CD4-positive, alpha-beta T cell (primary cell): ENCODE measurements around the gene CACNA2D4. TPM values are rescaled to one million over a fixed set of nuclear protein-coding genes. Genes with fewer than 3 reads are reported as not detected.
A peak's percentile ranks its signal among the peaks of the same experiment; 100 is the strongest.

Experiments used
- ATAC-seq: fragments of 200-7000 bp; cut with Tn5 transposase; one replicate; pipeline ENCODE4 v1.10.0; 2022; ENCODE audit warnings: mild to moderate bottlenecking; ENCODE audit not compliant: poor library complexity
- CTCF ChIA-PET: fragments of 350-600 bp; sonication (Branson Sonifier 250); formaldehyde crosslinking; loops from one replicate; lab custom pipeline; 2021; ENCODE audit warnings: antibody characterized with exemption, inconsistent platforms; lab: Charles Lee
- POLR2A ChIA-PET: fragments of 350-600 bp; sonication (Branson Sonifier 250); formaldehyde crosslinking; loops from one replicate; lab custom pipeline; 2021; ENCODE audit warnings: antibody characterized with exemption, inconsistent platforms; lab: Charles Lee
- DNase-seq, 14 experiments: peaks; one replicate each; pipeline ENCODE4 v3.0.0-alpha.2; 2013 to 2020; ENCODE audit warnings: mixed read lengths in 2 of 14
- H3K27ac ChIP-seq, 2 donors: one replicate each; pipeline versions ENCODE4 v1.5.1 to v1.7.0; 2013; ENCODE audit warnings: low read length in 2 of 2, low read depth in 1 of 2, mild to moderate bottlenecking in 1 of 2
- H3K27me3 ChIP-seq, 2 experiments: 1 replicate in 1 of 2; 2 replicates in 1 of 2; pipeline versions ENCODE4 v1.6.1 to v1.7.0; 2013; ENCODE audit warnings: low read length in 2 of 2, control low read depth in 1 of 2, mild to moderate bottlenecking in 1 of 2, moderate library complexity in 1 of 2; ENCODE audit not compliant: insufficient read depth in 2 of 2, control insufficient read depth in 1 of 2
- H3K36me3 ChIP-seq: one replicate; pipeline ENCODE4 v1.6.1; 2013; ENCODE audit warnings: low read length, control low read depth; ENCODE audit not compliant: insufficient read depth
- H3K4me1 ChIP-seq: one replicate; pipeline ENCODE4 v1.6.1; 2013; ENCODE audit warnings: low read length, control low read depth; ENCODE audit not compliant: insufficient read depth
- H3K4me3 ChIP-seq: one replicate; pipeline ENCODE4 v1.5.1; 2013; ENCODE audit warnings: mild to moderate bottlenecking, low read length, moderate library complexity
- H3K9me3 ChIP-seq, 2 experiments: 1 replicate in 1 of 2; 2 replicates in 1 of 2; pipeline versions ENCODE4 v1.6.1 to v1.7.0; 2013; ENCODE audit warnings: low read length in 2 of 2, mild to moderate bottlenecking in 2 of 2, control low read depth in 1 of 2, moderate library complexity in 1 of 2; ENCODE audit not compliant: control insufficient read depth in 1 of 2, insufficient read depth in 1 of 2
- H3K27ac Mint-ChIP-seq: one replicate; pipeline ENCODE4 v1.8.0; 2020; ENCODE audit warnings: mixed read lengths
- H3K27me3 Mint-ChIP-seq: one replicate; pipeline ENCODE4 v1.8.0; 2021; ENCODE audit warnings: mixed read lengths
- H3K36me3 Mint-ChIP-seq: one replicate; pipeline ENCODE4 v1.8.0; 2021; ENCODE audit warnings: low read depth, mixed read lengths
- H3K4me1 Mint-ChIP-seq: one replicate; pipeline ENCODE4 v1.8.0; 2021; ENCODE audit warnings: low read depth, mixed read lengths
- H3K4me3 Mint-ChIP-seq: one replicate; pipeline ENCODE4 v1.8.0; 2020; ENCODE audit warnings: mild to moderate bottlenecking, mixed read lengths
- H3K9me3 Mint-ChIP-seq: one replicate; pipeline ENCODE4 v1.8.0; 2020; ENCODE audit warnings: mixed read lengths
- CTCF ChIP-seq: fragments of 200-600 bp; IDR thresholded peaks from one replicate; pipeline ENCODE4 v1.8.0; 2022; ENCODE audit warnings: antibody characterized with exemption, mild to moderate bottlenecking
- intact Hi-C, 2 experiments: fragments of 100-400 bp; cut with DNase I in 1 of 2; cut with micrococcal nuclease in 1 of 2; formaldehyde crosslinking; loops; one replicate each; pipeline versions ENCODE4 v1.15.1 to v1.9.0; 2023 to 2025; cut with DNase I, micrococcal nuclease
- total RNA-seq, 174 experiments: library from RNA in 2 of 174; stranded (reverse) in 2 of 174; gene quantifications; one replicate each; pipeline ENCODE4 v1.2.3 and lab custom pipeline; 2021 to 2026

CACNA2D4 gene
- total RNA-seq, 2 experiments from 2014 or later = 10.5 to 11.3 TPM

- no peaks in the 10 kb centered on the region for H3K4me1 Mint-ChIP-seq
- DNase-seq (no peak), ATAC-seq (no peak)
- Histone ChIP-seq H3K4me3 (no peak overlapping the region), H3K36me3 (no peaks in the 10 kb centered on the region), H3K9me3 (no peaks in the 10 kb centered on the region), H3K27me3 (no peaks in the 10 kb centered on the region), H3K4me1 (no peaks in the 10 kb centered on the region), H3K27ac (no peak overlapping the region)
- TF ChIP-seq CTCF = no peak
- ChIA-PET CTCF (no interaction called here), POLR2A (no interaction called here)
- H3K36me3 Mint-ChIP-seq = no peaks in the 10 kb centered on the region
- H3K4me3 Mint-ChIP-seq = no peak overlapping the region
- no peaks in the 10 kb centered on the region for H3K9me3 Mint-ChIP-seq
- no peak overlapping the region for H3K27ac Mint-ChIP-seq
- peaks cover 5% of the 10 kb centered on the region for H3K27me3 Mint-ChIP-seq
- intact Hi-C loops = no loop called here
Measured at GRCh38 chr12:1878695-1879094, 39.8 kb downstream of the CACNA2D4 start.

- Mint-ChIP-seq H3K9me3 (no peaks in the 10 kb centered on the region), H3K27ac (no peak overlapping the region), H3K4me1 (no peaks in the 10 kb centered on the region), H3K27me3 (no peaks in the 10 kb centered on the region), H3K4me3 (no peak overlapping the region), H3K36me3 (no peaks in the 10 kb centered on the region)
- no peak overlapping the region for H3K27ac ChIP-seq
- H3K36me3 ChIP-seq = no peaks in the 10 kb centered on the region
- ChIA-PET POLR2A (interaction anchor here (0.6 kb wide), 1 partner anchor 67 kb away, joined by 3 read pairs; no protein-coding TSS in a partner anchor), CTCF (no interaction called here)
- H3K27me3 ChIP-seq = no peaks in the 10 kb centered on the region
- no peak for TF ChIP-seq CTCF
- intact Hi-C loops = no loop called here
- no peak overlapping the region for H3K4me3 ChIP-seq
- DNase-seq (peak in 1 of 14 experiments; percentile 1), ATAC-seq (no peak)
- H3K4me1 ChIP-seq = no peaks in the 10 kb centered on the region
- no peaks in the 10 kb centered on the region for H3K9me3 ChIP-seq
Measured at GRCh38 chr12:1878214-1878613, 40.2 kb downstream of the CACNA2D4 start.

- Histone ChIP-seq H3K36me3 (no peaks in the 10 kb centered on the region), H3K4me3 (no peak overlapping the region), H3K27me3 (no peaks in the 10 kb centered on the region), H3K9me3 (peaks cover 0 to 3% of the 10 kb centered on the region in 2 experiments), H3K27ac (no peak overlapping the region), H3K4me1 (no peaks in the 10 kb centered on the region)
- Mint-ChIP-seq H3K9me3 (no peaks in the 10 kb centered on the region), H3K4me3 (no peak overlapping the region), H3K4me1 (no peaks in the 10 kb centered on the region), H3K27ac (no peak overlapping the region), H3K27me3 (no peaks in the 10 kb centered on the region), H3K36me3 (no peaks in the 10 kb centered on the region)
- ChIA-PET POLR2A (no interaction called here), CTCF (no interaction called here)
- intact Hi-C loops = no loop called here
- ATAC-seq (no peak), DNase-seq (peak in 1 of 14 experiments; percentile 0)
- no peak for TF ChIP-seq CTCF
Measured at GRCh38 chr12:1877169-1877878, 41.1 kb downstream of the CACNA2D4 start.
